Mucosa of descending colon (tissue), 3 donors: ENCODE measurements around the gene KIF4A. TPM values are rescaled to one million over a fixed set of nuclear protein-coding genes. Genes with fewer than 3 reads are reported as not detected.

Experiments used
- ATAC-seq: fragments of 200-7000 bp; cut with Tn5 transposase; one replicate; pipeline ENCODE4 v1.9.1; 2020; ENCODE audit warnings: mild to moderate bottlenecking, moderate library complexity
- DNase-seq, 3 donors: peaks; one replicate each; pipeline ENCODE4 v3.0.0-alpha.2; 2020
- H3K36me3 ChIP-seq: fragments of 200-600 bp; one replicate; pipeline ENCODE4 v1.8.0; 2021; ENCODE audit warnings: low read depth, mild to moderate bottlenecking
- H3K4me1 ChIP-seq: fragments of 200-600 bp; one replicate; pipeline ENCODE4 v1.8.0; 2021; ENCODE audit warnings: low read depth, mild to moderate bottlenecking
- H3K4me3 ChIP-seq: fragments of 200-600 bp; one replicate; pipeline ENCODE4 v1.8.0; 2021; ENCODE audit warnings: mild to moderate bottlenecking
- H3K9me3 ChIP-seq: fragments of 200-600 bp; one replicate; pipeline ENCODE4 v1.8.0; 2021; ENCODE audit warnings: mild to moderate bottlenecking
- CTCF ChIP-seq: fragments of 200-600 bp; IDR thresholded peaks from one replicate; pipeline ENCODE4 v1.8.0; 2022; ENCODE audit warnings: antibody characterized with exemption, mild to moderate bottlenecking
- intact Hi-C, 2 donors: fragments of 100-400 bp; cut with DNase I in 1 of 2; cut with micrococcal nuclease in 1 of 2; formaldehyde crosslinking; loops; one replicate each; pipeline versions ENCODE4 v1.11.0 to v1.11.1; 2022; cut with DNase I, micrococcal nuclease
- total RNA-seq, 3 donors: library from RNA; stranded (reverse); fragmentation: NEBNext Ultra II Directional in 2 of 3; extraction: Animal tissue kit (Norgen Biotek cat#: 25700) in 2 of 3; gene quantifications; one replicate each; pipeline versions ENCODE4 v1.2.1 to v1.2.4, GENCODE V29; 2021 to 2023
- donor health status: DM: no; HTN: no; CAD: no; lungs with moderate emphysema.
- donor health status: DM: no; HTN: no; CAD: no.
- donor health status: DM: no; HTN: yes; CAD: no.

The KIF4A gene
- total RNA-seq, 3 donors from 2014 or later, result 1.5 to 10.7 (median 3.1) TPM

- DNase-seq (no peak), ATAC-seq (no peak)
- Histone ChIP-seq H3K36me3 (no peaks in the 10 kb centered on the region), H3K4me1 (no peaks in the 10 kb centered on the region), H3K9me3 (no peaks in the 10 kb centered on the region), H3K4me3 (no peak overlapping the region)
- TF ChIP-seq CTCF, result no peak
- intact Hi-C loops, result no loop called here
Measured at GRCh38 chrX:70466968-70467367, 177.1 kb downstream of the KIF4A start.

GRCh38 chrX:70468709-70469108 lies 178.8 kb downstream of the KIF4A start:
- intact Hi-C loops, result no loop called here
- H3K4me3 ChIP-seq, result no peak overlapping the region
- no peak for TF ChIP-seq CTCF
- no peak for DNase-seq
- H3K36me3 ChIP-seq, result no peaks in the 10 kb centered on the region
- no peaks in the 10 kb centered on the region for H3K9me3 ChIP-seq
- ATAC-seq, result no peak
- no peaks in the 10 kb centered on the region for H3K4me1 ChIP-seq

Other genes starting within 250 kb of the KIF4A start
- not detected for gene AWAT2, start 240.2 kb upstream of the KIF4A start, total RNA-seq
- not detected for gene OTUD6A, start 227.6 kb upstream of the KIF4A start, total RNA-seq
- 10 to 100 TPM; 51.8 to 78.4 (median 69.7) TPM for gene IGBP1, start 156.7 kb upstream of the KIF4A start, total RNA-seq
- gene DGAT2L6, start 112.6 kb upstream of the KIF4A start, total RNA-seq, result not detected
- gene AWAT1, start 55.4 kb upstream of the KIF4A start, total RNA-seq, result not detected
- 1 to 10 TPM in 2 of 3 donors, under 1 TPM in 1; 0.79 to 5.7 (median 1.3) TPM for gene P2RY4, start 29.9 kb upstream of the KIF4A start, total RNA-seq
- 1 to 10 TPM in 1 of 3 donors, under 1 TPM in 1, not detected in 1; 0.60 to 1.2 TPM for gene ARR3, start 21.8 kb upstream of the KIF4A start, total RNA-seq
- under 1 TPM in 1 of 3 donors, not detected in 2; 0.29 TPM for gene RAB41, start 7.9 kb upstream of the KIF4A start, total RNA-seq
- gene PDZD11, start 177 bp upstream of the KIF4A start, total RNA-seq, result 10 to 100 TPM; 34.1 to 47.5 (median 43.9) TPM
- 10 to 100 TPM in 2 of 3 donors, 1 to 10 TPM in 1; 9.0 to 28.5 (median 25.9) TPM for gene GDPD2, start 133.2 kb downstream of the KIF4A start, total RNA-seq
- 10 to 100 TPM; 41.9 to 76.0 (median 72.8) TPM for gene DLG3, start 154.7 kb downstream of the KIF4A start, total RNA-seq